HEK293 (cell line): ENCODE data around the gene SRSF5.

Experiments
- CTCF ChIA-PET: fragments of 350-600 bp; formaldehyde crosslinking; extraction: SDS; loops from one replicate; lab custom pipeline; 2021; ENCODE audit warnings: antibody characterized with exemption; lab: Yijun Ruan, JAX
- POLR2A ChIA-PET: fragments of 300-600 bp; formaldehyde crosslinking; extraction: SDS; loops from one replicate; lab custom pipeline; 2020; ENCODE audit warnings: antibody characterized with exemption, inconsistent platforms; lab: Yijun Ruan, JAX
- H3K27ac ChIP-seq: fragments of 200-500 bp; sonication (Bioruptor generic); 2 replicates; pipeline ENCODE4 v1.5.1; 2014; ENCODE audit warnings: low read depth, low read length, control low read depth, inconsistent platforms; ENCODE audit errors: extremely low read depth
- H3K36me3 ChIP-seq, 2 experiments: fragments of 200-500 bp in 1 of 2; sonication (Bioruptor generic) in 1 of 2; 1 replicate in 1 of 2; 2 replicates in 1 of 2; pipeline ENCODE4 v1.5.1; 2014 to 2017; ENCODE audit warnings: inconsistent platforms in 2 of 2, low read length in 2 of 2; ENCODE audit not compliant: control insufficient read depth in 2 of 2, insufficient read depth in 1 of 2
- H3K4me1 ChIP-seq: fragments of 200-500 bp; sonication (Bioruptor generic); 2 replicates; pipeline ENCODE4 v1.5.1; 2014; ENCODE audit warnings: mild to moderate bottlenecking, low read length, inconsistent platforms; ENCODE audit not compliant: control insufficient read depth, insufficient read depth
- H3K4me3 ChIP-seq: 2 replicates; pipeline ENCODE4 v1.5.1; 2011; ENCODE audit warnings: low read depth, mild to moderate bottlenecking, control low read depth, low read length, moderate library complexity
- H3K9me3 ChIP-seq: fragments of 200-500 bp; sonication (Bioruptor generic); 2 replicates; pipeline ENCODE4 v1.5.1; 2014; ENCODE audit warnings: low read depth, low read length, inconsistent platforms; ENCODE audit not compliant: control insufficient read depth, insufficient read depth
- SCRT2 ChIP-seq: fragments of 450-650 bp; formaldehyde crosslinking; IDR thresholded peaks from 2 replicates; pipeline ENCODE4 v1.5.1; 2016; ENCODE audit warnings: missing biosample characterization, missing genetic modification characterization
- TCF7L2 ChIP-seq: IDR thresholded peaks from 2 replicates; pipeline ENCODE4 v1.6.1; 2011; ENCODE audit warnings: low read depth, mild to moderate bottlenecking, inconsistent platforms, low read length, moderate library complexity, borderline replicate concordance
- ZBTB8A ChIP-seq: fragments of 450-650 bp; formaldehyde crosslinking; IDR thresholded peaks from 2 replicates; pipeline ENCODE4 v1.5.1; 2016; ENCODE audit warnings: missing biosample characterization, missing genetic modification characterization
- ZNF169 ChIP-seq: fragments of 450-650 bp; formaldehyde crosslinking; IDR thresholded peaks from 2 replicates; pipeline ENCODE4 v1.5.1; 2016; ENCODE audit warnings: missing biosample characterization, missing genetic modification characterization
- ZNF19 ChIP-seq: fragments of 450-650 bp; formaldehyde crosslinking; IDR thresholded peaks from 2 replicates; pipeline ENCODE4; 2016; ENCODE audit warnings: missing biosample characterization, missing genetic modification characterization, low read depth
- ZNF2 ChIP-seq: fragments of 450-650 bp; formaldehyde crosslinking; IDR thresholded peaks from 2 replicates; pipeline ENCODE4 v1.5.1; 2016; ENCODE audit warnings: missing biosample characterization, missing genetic modification characterization
- ZNF366 ChIP-seq: fragments of 450-650 bp; formaldehyde crosslinking; conservative IDR thresholded peaks from 2 replicates; pipeline ENCODE4 v1.5.1; 2016; ENCODE audit warnings: missing biosample characterization, missing genetic modification characterization
- ZNF394 ChIP-seq: fragments of 450-650 bp; formaldehyde crosslinking; IDR thresholded peaks from 2 replicates; pipeline ENCODE4 v1.5.1; 2016; ENCODE audit warnings: missing biosample characterization, missing genetic modification characterization, mild to moderate bottlenecking, moderate library complexity, borderline replicate concordance
- ZNF426 ChIP-seq: fragments of 450-650 bp; formaldehyde crosslinking; IDR thresholded peaks from 2 replicates; pipeline ENCODE4 v1.5.1; 2017; ENCODE audit warnings: missing biosample characterization, missing genetic modification characterization, mild to moderate bottlenecking, inconsistent platforms, moderate library complexity
- ZNF843 ChIP-seq: fragments of 450-650 bp; formaldehyde crosslinking; IDR thresholded peaks from 2 replicates; pipeline ENCODE4 v1.5.1; 2016; ENCODE audit warnings: missing biosample characterization, missing genetic modification characterization
- ZSCAN16 ChIP-seq: fragments of 450-650 bp; formaldehyde crosslinking; IDR thresholded peaks from 2 replicates; pipeline ENCODE4 v1.5.1; 2016; ENCODE audit warnings: missing biosample characterization, missing genetic modification characterization
- TF ChIP-seq, protein P1 (sequence below): fragments of 450-650 bp; formaldehyde crosslinking; IDR thresholded peaks from 2 replicates; pipeline ENCODE4 v1.5.1; 2016; ENCODE audit warnings: missing biosample characterization, missing genetic modification characterization
- TF ChIP-seq, protein P2 (sequence below): fragments of 450-650 bp; formaldehyde crosslinking; IDR thresholded peaks from 2 replicates; pipeline ENCODE4 v1.5.1; 2016; ENCODE audit warnings: missing biosample characterization, missing genetic modification characterization
- TF ChIP-seq, protein P3 (sequence below): fragments of 450-650 bp; formaldehyde crosslinking; IDR thresholded peaks from 2 replicates; pipeline ENCODE4 v1.5.1; 2016; ENCODE audit warnings: missing biosample characterization, missing genetic modification characterization
- TF ChIP-seq, protein P4 (sequence below): fragments of 450-650 bp; formaldehyde crosslinking; IDR thresholded peaks from 2 replicates; pipeline ENCODE4 v1.5.1; 2016; ENCODE audit warnings: missing biosample characterization, missing genetic modification characterization
- TF ChIP-seq, protein P5 (sequence below): fragments of 450-650 bp; formaldehyde crosslinking; IDR thresholded peaks from 2 replicates; pipeline ENCODE4 v1.5.1; 2016; ENCODE audit warnings: missing biosample characterization, missing genetic modification characterization, low read depth

The SRSF5 gene

DNA sequence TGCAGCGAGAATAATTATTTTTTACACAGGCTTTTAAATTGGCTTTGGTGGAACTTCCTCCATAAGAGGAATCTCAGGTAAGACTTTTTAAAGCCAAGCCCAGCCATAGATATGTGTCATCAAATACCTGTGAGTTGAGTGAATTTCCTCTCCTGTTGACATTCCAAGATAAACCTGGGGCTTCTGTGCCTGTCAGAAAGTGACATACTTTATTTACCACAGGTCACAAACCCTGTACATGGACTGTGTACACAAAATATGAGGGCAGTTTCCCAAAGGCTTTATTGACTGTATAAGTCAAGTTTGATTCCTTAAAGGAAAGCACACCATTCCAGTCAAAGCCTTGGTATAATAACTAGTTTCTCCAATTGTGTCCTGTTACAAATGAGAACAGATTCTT, 25.9 kb upstream of the SRSF5 start (continued):
- TF ChIP-seq, protein P1, sequence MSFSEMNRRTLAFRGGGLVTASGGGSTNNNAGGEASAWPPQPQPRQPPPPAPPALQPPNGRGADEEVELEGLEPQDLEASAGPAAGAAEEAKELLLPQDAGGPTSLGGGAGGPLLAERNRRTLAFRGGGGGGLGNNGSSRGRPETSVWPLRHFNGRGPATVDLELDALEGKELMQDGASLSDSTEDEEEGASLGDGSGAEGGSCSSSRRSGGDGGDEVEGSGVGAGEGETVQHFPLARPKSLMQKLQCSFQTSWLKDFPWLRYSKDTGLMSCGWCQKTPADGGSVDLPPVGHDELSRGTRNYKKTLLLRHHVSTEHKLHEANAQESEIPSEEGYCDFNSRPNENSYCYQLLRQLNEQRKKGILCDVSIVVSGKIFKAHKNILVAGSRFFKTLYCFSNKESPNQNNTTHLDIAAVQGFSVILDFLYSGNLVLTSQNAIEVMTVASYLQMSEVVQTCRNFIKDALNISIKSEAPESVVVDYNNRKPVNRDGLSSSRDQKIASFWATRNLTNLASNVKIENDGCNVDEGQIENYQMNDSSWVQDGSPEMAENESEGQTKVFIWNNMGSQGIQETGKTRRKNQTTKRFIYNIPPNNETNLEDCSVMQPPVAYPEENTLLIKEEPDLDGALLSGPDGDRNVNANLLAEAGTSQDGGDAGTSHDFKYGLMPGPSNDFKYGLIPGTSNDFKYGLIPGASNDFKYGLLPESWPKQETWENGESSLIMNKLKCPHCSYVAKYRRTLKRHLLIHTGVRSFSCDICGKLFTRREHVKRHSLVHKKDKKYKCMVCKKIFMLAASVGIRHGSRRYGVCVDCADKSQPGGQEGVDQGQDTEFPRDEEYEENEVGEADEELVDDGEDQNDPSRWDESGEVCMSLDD (tag by site-specific recombination) = no peak
- TF ChIP-seq ZNF843 (tag by site-specific recombination) (no peak), ZSCAN16 (tag by site-specific recombination) (no peak), ZNF366 (no peak), TCF7L2 (no peak), ZNF426 (no peak), ZNF169 (no peak)
- TF ChIP-seq, protein P2, sequence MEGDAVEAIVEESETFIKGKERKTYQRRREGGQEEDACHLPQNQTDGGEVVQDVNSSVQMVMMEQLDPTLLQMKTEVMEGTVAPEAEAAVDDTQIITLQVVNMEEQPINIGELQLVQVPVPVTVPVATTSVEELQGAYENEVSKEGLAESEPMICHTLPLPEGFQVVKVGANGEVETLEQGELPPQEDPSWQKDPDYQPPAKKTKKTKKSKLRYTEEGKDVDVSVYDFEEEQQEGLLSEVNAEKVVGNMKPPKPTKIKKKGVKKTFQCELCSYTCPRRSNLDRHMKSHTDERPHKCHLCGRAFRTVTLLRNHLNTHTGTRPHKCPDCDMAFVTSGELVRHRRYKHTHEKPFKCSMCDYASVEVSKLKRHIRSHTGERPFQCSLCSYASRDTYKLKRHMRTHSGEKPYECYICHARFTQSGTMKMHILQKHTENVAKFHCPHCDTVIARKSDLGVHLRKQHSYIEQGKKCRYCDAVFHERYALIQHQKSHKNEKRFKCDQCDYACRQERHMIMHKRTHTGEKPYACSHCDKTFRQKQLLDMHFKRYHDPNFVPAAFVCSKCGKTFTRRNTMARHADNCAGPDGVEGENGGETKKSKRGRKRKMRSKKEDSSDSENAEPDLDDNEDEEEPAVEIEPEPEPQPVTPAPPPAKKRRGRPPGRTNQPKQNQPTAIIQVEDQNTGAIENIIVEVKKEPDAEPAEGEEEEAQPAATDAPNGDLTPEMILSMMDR (tag by site-specific recombination) = no peak

DNA sequence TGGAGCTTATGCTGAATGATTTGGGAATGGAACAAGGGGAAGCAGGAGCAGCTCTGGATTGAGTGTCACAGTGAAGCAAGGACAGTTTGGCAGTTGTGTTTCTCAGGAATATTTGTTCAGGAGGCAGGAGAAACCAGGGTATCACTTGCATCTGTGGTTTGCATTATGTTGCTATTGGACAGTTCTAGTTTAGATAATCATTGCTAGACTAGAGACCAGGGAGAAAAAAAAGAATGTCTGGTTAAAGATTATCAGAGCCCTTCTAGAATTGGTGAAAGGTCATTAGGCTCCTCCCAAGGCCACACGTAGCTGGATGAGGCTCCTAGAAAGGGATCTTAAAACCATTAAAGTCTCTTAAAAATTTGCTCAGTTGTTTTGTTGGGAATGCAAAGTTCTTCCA, 17.0 kb upstream of the SRSF5 start:
- CTCF ChIA-PET = interaction anchor here (1.0 kb wide), 1 partner anchor 176 kb away, joined by 3 read pairs; no protein-coding TSS in a partner anchor
- H3K9me3 ChIP-seq = no peaks in the 10 kb centered on the region
- H3K4me3 ChIP-seq = no peak overlapping the region
- no peaks in the 10 kb centered on the region for H3K36me3 ChIP-seq
- TF ChIP-seq, protein P3, sequence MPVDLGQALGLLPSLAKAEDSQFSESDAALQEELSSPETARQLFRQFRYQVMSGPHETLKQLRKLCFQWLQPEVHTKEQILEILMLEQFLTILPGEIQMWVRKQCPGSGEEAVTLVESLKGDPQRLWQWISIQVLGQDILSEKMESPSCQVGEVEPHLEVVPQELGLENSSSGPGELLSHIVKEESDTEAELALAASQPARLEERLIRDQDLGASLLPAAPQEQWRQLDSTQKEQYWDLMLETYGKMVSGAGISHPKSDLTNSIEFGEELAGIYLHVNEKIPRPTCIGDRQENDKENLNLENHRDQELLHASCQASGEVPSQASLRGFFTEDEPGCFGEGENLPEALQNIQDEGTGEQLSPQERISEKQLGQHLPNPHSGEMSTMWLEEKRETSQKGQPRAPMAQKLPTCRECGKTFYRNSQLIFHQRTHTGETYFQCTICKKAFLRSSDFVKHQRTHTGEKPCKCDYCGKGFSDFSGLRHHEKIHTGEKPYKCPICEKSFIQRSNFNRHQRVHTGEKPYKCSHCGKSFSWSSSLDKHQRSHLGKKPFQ = no peak
- TF ChIP-seq, protein P4, sequence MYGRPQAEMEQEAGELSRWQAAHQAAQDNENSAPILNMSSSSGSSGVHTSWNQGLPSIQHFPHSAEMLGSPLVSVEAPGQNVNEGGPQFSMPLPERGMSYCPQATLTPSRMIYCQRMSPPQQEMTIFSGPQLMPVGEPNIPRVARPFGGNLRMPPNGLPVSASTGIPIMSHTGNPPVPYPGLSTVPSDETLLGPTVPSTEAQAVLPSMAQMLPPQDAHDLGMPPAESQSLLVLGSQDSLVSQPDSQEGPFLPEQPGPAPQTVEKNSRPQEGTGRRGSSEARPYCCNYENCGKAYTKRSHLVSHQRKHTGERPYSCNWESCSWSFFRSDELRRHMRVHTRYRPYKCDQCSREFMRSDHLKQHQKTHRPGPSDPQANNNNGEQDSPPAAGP (tag by site-specific recombination) = no peak
- TF ChIP-seq ZNF2 = no peak
- TF ChIP-seq ZBTB8A (tag by site-specific recombination) = no peak
- TF ChIP-seq ZNF19 (tag by site-specific recombination) = no peak
- no peak for TF ChIP-seq ZSCAN16 (tag by site-specific recombination)
- no peak for TF ChIP-seq SCRT2
- TF ChIP-seq, protein P5, sequence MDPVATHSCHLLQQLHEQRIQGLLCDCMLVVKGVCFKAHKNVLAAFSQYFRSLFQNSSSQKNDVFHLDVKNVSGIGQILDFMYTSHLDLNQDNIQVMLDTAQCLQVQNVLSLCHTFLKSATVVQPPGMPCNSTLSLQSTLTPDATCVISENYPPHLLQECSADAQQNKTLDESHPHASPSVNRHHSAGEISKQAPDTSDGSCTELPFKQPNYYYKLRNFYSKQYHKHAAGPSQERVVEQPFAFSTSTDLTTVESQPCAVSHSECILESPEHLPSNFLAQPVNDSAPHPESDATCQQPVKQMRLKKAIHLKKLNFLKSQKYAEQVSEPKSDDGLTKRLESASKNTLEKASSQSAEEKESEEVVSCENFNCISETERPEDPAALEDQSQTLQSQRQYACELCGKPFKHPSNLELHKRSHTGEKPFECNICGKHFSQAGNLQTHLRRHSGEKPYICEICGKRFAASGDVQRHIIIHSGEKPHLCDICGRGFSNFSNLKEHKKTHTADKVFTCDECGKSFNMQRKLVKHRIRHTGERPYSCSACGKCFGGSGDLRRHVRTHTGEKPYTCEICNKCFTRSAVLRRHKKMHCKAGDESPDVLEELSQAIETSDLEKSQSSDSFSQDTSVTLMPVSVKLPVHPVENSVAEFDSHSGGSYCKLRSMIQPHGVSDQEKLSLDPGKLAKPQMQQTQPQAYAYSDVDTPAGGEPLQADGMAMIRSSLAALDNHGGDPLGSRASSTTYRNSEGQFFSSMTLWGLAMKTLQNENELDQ (tag by site-specific recombination) = no peak
- no peak for TF ChIP-seq ZNF394 (tag by site-specific recombination)
- no peak overlapping the region for H3K27ac ChIP-seq
- no peaks in the 10 kb centered on the region for H3K4me1 ChIP-seq
- POLR2A ChIA-PET = interaction anchor here (1.8 kb wide), 1 partner anchor 17 kb away, joined by 5 read pairs; the partner anchor contains the start of gene SRSF5
